Tibial nerve (tissue), 4 donors: ENCODE measurements around the gene EBF4. TPM values are rescaled to one million over a fixed set of nuclear protein-coding genes. Genes with fewer than 3 reads are reported as not detected.
A peak's percentile ranks its signal among the peaks of the same experiment; 100 is the strongest.

ENCODE experiments used
- DNase-seq, 2 donors: peaks; one replicate each; pipeline ENCODE4 v3.0.0-alpha.2; 2019; ENCODE audit warnings: low spot score in 2 of 2
- H3K27ac ChIP-seq, 4 donors: fragments of 200-600 bp; sonication (generic) in 3 of 4; one replicate each; pipeline ENCODE4 v1.5.1; 2017 to 2019; ENCODE audit warnings: mild to moderate bottlenecking in 1 of 4
- H3K27me3 ChIP-seq, 2 donors: fragments of 200-600 bp; sonication (generic) in 1 of 2; one replicate each; pipeline versions ENCODE4 v1.5.1 to v1.6.0; 2017 to 2019
- H3K36me3 ChIP-seq, 3 donors: fragments of 200-600 bp; sonication (generic); one replicate each; pipeline ENCODE4 v1.5.1; 2018 to 2019
- H3K4me1 ChIP-seq, 4 donors: fragments of 200-600 bp; sonication (generic) in 3 of 4; one replicate each; pipeline ENCODE4 v1.5.1; 2017 to 2019
- H3K4me3 ChIP-seq, 4 donors: fragments of 200-600 bp; sonication (generic) in 3 of 4; one replicate each; pipeline ENCODE4 v1.5.1; 2017 to 2019; ENCODE audit warnings: mild to moderate bottlenecking in 1 of 4, moderate library complexity in 1 of 4
- H3K9me3 ChIP-seq, 4 donors: fragments of 200-600 bp; sonication (generic) in 3 of 4; one replicate each; pipeline ENCODE4 v1.5.1; 2017 to 2019
- EP300 ChIP-seq, 2 donors: sonication (generic); formaldehyde crosslinking; IDR thresholded peaks; one replicate each; pipeline ENCODE4 v1.6.1; 2017; ENCODE audit warnings: antibody characterized with exemption in 2 of 2, mild to moderate bottlenecking in 1 of 2
- POLR2A ChIP-seq, 2 donors: fragments of 450-650 bp; IDR thresholded peaks; one replicate each; pipeline ENCODE4 v1.6.1; 2017; ENCODE audit warnings: antibody characterized with exemption in 2 of 2, mild to moderate bottlenecking in 2 of 2, moderate library complexity in 2 of 2
- WGBS, 2 donors: methylation state at CpG; one replicate each; pipeline ENCODE4 v1.1.5; 2018; 5-methylcytosine and 5-hydroxymethylcytosine counted together
- total RNA-seq, 4 donors: library from RNA; depleted of rRNA; stranded (reverse); fragments of >200 nt; gene quantifications; one replicate each; pipeline ENCODE4 v1.1.0, GENCODE V29; 2016
- TF ChIP-seq, protein P1 (sequence below), 5 experiments: fragments of 200-600 bp in 3 of 5; fragments of 450-650 bp in 2 of 5; sonication (generic) in 3 of 5; IDR thresholded peaks; one replicate each; pipeline ENCODE4 v1.5.1; 2016 to 2019; ENCODE audit warnings: antibody characterized with exemption in 5 of 5, mild to moderate bottlenecking in 3 of 5, moderate library complexity in 2 of 5

The EBF4 gene, protein sequence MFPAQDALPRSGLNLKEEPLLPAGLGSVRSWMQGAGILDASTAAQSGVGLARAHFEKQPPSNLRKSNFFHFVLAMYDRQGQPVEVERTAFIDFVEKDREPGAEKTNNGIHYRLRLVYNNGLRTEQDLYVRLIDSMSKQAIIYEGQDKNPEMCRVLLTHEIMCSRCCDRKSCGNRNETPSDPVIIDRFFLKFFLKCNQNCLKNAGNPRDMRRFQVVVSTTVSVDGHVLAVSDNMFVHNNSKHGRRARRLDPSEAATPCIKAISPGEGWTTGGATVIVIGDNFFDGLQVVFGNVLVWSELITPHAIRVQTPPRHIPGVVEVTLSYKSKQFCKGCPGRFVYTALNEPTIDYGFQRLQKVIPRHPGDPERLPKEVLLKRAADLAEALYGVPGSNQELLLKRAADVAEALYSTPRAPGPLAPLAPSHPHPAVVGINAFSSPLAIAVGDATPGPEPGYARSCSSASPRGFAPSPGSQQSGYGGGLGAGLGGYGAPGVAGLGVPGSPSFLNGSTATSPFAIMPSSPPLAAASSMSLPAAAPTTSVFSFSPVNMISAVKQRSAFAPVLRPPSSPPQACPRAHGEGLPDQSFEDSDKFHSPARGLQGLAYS
- total RNA-seq, result 10 to 100 TPM in 2 of 4 donors, 1 to 10 TPM in 2; 4.8 to 17.5 (median 10.4) TPM

DNA sequence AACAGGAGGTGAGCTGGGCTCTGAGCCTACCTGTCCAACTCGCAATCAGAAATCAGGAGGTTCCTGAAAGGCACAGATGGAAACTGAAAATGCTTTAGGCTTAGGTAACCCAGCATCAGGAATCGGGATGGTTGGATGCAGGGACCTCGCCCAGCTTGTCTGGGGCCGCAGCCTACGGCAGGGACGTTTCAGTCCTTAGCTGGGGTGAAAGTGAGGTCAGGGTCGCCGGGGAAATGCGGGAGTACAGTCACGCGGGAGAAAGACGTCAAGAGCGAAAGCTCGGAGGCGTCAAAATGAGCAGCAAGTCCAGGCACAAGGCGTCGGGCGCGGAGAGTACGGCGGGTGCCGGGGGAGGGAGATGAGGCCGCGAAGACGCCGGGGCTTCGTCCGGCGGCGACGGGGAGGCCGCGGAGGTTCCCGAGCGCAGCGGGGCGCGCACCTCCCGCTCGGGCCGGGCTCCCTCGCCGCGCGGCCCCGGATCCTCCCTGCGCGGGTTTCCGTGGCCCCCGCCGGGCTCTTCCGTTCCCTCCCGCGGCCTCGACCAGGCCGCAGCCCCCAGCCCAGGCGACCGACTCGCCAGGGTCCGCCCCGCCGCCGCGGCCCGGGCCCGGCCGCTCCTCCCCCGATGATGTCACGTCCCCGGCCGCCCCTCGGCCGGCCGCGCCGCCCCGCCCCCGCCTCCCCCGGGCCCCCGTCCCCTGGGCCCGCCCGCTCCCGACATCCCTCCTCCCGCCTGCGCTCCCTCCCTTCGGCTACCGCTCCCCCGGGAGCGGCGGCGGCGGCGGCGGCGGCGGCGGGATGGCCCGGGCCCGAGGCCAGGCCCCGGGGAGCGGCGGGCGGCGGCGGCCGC, at the start of gene EBF4:
TSS of gene EBF4 (plus strand) at position 745 of the 850 bp plus-strand sequence. CDS start 866 bp downstream, outside the sequence.
- TF ChIP-seq EP300 (IDR thresholded peaks at IDR 0.05) (peak; percentile 39 to 49), POLR2A (IDR thresholded peaks at IDR 0.05) (peak in 1 of 2 donors; percentile 42)
- TF ChIP-seq, protein P1, sequence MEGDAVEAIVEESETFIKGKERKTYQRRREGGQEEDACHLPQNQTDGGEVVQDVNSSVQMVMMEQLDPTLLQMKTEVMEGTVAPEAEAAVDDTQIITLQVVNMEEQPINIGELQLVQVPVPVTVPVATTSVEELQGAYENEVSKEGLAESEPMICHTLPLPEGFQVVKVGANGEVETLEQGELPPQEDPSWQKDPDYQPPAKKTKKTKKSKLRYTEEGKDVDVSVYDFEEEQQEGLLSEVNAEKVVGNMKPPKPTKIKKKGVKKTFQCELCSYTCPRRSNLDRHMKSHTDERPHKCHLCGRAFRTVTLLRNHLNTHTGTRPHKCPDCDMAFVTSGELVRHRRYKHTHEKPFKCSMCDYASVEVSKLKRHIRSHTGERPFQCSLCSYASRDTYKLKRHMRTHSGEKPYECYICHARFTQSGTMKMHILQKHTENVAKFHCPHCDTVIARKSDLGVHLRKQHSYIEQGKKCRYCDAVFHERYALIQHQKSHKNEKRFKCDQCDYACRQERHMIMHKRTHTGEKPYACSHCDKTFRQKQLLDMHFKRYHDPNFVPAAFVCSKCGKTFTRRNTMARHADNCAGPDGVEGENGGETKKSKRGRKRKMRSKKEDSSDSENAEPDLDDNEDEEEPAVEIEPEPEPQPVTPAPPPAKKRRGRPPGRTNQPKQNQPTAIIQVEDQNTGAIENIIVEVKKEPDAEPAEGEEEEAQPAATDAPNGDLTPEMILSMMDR (IDR thresholded peaks at IDR 0.05), result no peak
- peak within 1 kb of the TSS; percentile 77 to 88 (median 79) for H3K27ac ChIP-seq
- no peaks in the 10 kb centered on the region for H3K36me3 ChIP-seq
- peaks cover 0 to 31% of the 10 kb centered on the region in 2 donors for H3K27me3 ChIP-seq
- peak within 1 kb of the TSS; percentile 39 to 60 (median 48) for H3K4me3 ChIP-seq
- peak in 1 of 2 donors; percentile 27 for DNase-seq
- no peaks in the 10 kb centered on the region for H3K9me3 ChIP-seq
- WGBS, 2 donors, result 11 to 13% methylated on average over 20 to 37 of the region's 106 CpGs
- H3K4me1 ChIP-seq, result peaks cover 0 to 26% (median 3%) of the 10 kb centered on the region in 4 donors

DNA sequence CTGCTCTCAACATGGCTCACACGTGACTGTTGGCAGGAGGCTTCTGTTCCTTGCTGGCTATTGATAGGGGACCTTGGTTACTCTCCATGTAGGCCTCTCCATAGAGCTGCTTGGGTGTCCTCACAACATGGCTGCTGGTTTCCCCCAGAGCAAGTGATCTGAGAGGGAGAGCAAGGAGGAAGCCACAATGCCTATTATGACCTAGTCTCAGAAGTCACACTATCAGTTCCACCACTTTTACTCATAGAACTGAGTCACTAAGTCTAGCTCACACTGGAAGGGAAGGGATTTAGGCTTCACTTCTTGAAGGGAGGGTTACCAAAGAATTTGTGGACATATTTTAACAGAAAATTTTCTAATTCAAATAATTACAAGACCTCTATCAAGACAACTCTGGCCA, 48.9 kb upstream of the EBF4 start:
- H3K9me3 ChIP-seq, result no peaks in the 10 kb centered on the region
- TF ChIP-seq EP300 (IDR thresholded peaks at IDR 0.05), result no peak
- TF ChIP-seq, protein P1 (IDR thresholded peaks at IDR 0.05), result no peak
- TF ChIP-seq POLR2A (IDR thresholded peaks at IDR 0.05), result no peak
- no peaks in the 10 kb centered on the region for H3K27me3 ChIP-seq
- WGBS, 2 donors, result 45 to 100% methylated on average over 1 of the region's 1 CpG
- H3K27ac ChIP-seq, result no peak overlapping the region
- H3K36me3 ChIP-seq, result peaks cover 0 to 52% (median 0%) of the 10 kb centered on the region in 3 donors
- no peak overlapping the region for H3K4me3 ChIP-seq
- DNase-seq, result no peak
- peaks cover 0 to 7% (median 0%) of the 10 kb centered on the region in 4 donors for H3K4me1 ChIP-seq

DNA sequence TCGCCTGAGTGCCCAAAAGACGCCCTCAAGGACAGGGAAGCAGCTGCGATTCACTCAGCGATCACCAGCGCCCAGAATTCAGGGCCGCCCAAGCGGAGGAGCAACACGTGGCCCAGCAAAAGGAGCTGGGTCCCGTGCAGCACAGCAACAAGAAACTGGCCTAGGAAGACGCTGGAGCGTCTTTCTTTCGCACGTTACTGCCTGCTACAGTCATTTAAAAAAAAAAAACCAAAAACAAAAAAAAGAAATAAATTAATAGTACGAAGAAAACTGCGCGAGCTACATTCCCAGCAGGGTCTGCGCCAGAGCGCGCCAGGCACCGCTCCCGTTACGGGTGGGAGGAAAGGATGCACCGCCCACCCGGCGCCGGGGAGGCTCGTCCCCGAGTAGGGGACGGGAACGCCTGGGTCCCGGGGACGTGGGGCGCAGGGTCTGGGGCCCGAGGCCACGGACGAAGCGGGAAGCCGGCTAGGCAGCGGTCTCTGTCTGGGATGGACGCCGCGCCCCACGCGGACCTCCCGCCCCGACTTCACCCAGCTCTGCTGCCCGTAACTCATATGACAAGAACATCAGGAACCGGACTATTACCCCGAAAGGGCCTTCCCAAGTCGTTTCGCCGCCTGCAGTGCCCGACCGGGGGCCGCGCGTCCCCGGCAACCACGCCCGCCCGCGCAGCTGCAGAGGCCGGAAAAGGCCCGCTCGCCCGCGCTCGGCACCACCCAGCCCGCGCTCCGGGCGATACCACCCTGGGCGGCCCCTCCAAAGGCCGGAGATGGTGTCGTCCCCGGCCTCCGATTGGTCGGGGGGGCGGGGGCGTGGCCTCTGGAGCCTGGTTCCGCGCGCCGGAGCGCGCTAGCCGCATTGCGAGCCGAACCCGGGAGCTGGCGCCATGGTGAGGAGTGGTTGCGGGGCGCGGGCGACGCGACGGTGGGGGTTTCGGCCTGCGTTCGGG, 40.5 kb upstream of the EBF4 start, which contains the start of gene NOP56:
TSS of gene NOP56 (plus strand) at position 861 of the 952 bp plus-strand sequence. CDS start at position 890, 29 bp downstream.
- DNase-seq, result peak; percentile 82 to 84
- 1% methylated on average over 44 to 71 of the region's 101 CpGs for WGBS, 2 donors
- Histone ChIP-seq H3K36me3 (peaks cover 3 to 32% (median 20%) of the 10 kb centered on the region in 3 donors), H3K9me3 (no peaks in the 10 kb centered on the region), H3K27me3 (no peaks in the 10 kb centered on the region), H3K27ac (peak within 1 kb of the TSS; percentile 54 to 95 (median 88)), H3K4me3 (peak within 1 kb of the TSS; percentile 89 to 98 (median 94)), H3K4me1 (peaks cover 0 to 29% (median 19%) of the 10 kb centered on the region in 4 donors)
- TF ChIP-seq POLR2A (IDR thresholded peaks at IDR 0.05), result peak; percentile 27 to 90
- peak in 1 of 2 donors; percentile 83 for TF ChIP-seq EP300 (IDR thresholded peaks at IDR 0.05)
- TF ChIP-seq, protein P1 (IDR thresholded peaks at IDR 0.05), result peak in 2 of 5 experiments; percentile 13 to 36
